ENCODE data around the gene ZNF600.

DNA sequence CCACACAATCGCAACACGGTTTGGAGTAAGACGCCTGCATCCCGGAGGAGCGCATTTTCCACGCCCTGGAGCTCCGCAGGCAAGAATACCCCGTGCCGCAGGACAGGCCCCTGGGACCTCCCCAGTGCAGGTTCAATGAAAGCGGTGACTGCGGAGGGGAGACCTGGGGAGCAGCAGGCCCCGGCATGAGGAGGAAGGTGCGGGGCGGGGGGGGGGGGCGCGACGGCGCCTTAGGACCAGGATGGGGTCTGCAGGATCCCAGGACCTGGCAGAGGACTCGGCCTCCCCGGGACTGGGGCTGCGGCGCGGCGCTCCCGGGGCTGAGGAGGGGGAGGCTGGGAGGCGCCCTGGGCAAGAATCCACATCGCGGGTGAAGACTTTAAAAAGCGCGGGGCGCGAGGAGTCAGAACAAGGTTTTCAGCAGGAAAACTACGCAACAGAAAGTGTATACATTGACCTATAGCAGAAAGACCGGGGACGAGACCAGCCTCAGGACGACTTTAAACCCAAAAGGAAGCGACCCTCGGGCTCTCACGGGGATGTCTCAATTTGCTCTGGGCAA is 52.2 kb downstream of the ZNF600 start:
- TF ChIP-seq, protein P1, sequence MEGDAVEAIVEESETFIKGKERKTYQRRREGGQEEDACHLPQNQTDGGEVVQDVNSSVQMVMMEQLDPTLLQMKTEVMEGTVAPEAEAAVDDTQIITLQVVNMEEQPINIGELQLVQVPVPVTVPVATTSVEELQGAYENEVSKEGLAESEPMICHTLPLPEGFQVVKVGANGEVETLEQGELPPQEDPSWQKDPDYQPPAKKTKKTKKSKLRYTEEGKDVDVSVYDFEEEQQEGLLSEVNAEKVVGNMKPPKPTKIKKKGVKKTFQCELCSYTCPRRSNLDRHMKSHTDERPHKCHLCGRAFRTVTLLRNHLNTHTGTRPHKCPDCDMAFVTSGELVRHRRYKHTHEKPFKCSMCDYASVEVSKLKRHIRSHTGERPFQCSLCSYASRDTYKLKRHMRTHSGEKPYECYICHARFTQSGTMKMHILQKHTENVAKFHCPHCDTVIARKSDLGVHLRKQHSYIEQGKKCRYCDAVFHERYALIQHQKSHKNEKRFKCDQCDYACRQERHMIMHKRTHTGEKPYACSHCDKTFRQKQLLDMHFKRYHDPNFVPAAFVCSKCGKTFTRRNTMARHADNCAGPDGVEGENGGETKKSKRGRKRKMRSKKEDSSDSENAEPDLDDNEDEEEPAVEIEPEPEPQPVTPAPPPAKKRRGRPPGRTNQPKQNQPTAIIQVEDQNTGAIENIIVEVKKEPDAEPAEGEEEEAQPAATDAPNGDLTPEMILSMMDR (IDR thresholded peaks at IDR 0.05): no peak
- no peak for TF ChIP-seq POLR2AphosphoS5 (IDR thresholded peaks at IDR 0.05)

All from esophagus muscularis mucosa (tissue), 3 donors.